ENCODE data around the gene BCAS3. TPM values are rescaled to one million over a fixed set of nuclear protein-coding genes. Genes with fewer than 3 reads are reported as not detected.

The BCAS3 gene
- polyA plus RNA-seq, 1 experiment = 17.5 TPM

GRCh38 chr17:61363601-61364462 lies 686.2 kb downstream of the BCAS3 start:
- ChIA-PET POLR2A (no interaction called here), CTCF (interaction anchor here (2.1 kb wide), 1 partner anchor 26 kb away, joined by 6 read pairs; no protein-coding TSS in a partner anchor)
- Histone ChIP-seq H3K4me3 (ENCODE audit: low read depth, low read length) (no peak overlapping the region), H3K27me3 (ENCODE audit: control insufficient read depth, insufficient read depth, low read length) (no peaks in the 10 kb centered on the region), H3K9me3 (ENCODE audit: control insufficient read depth, insufficient read depth, low read length) (peaks cover 7% of the 10 kb centered on the region; the same call in 1 of the 2 replicates), H3K27ac (ENCODE audit: low read depth, low read length) (no peak overlapping the region)
- TF ChIP-seq CTCF (IDR thresholded peaks at IDR 0.05; ENCODE audit: low read depth, low read length) = no peak
- DNase-seq (ENCODE audit: low read depth, low spot score) = no peak

- DNase-seq (ENCODE audit: low read depth, low spot score) = no peak
- H3K27me3 ChIP-seq (ENCODE audit: control insufficient read depth, insufficient read depth, low read length) = no peaks in the 10 kb centered on the region
- no peak overlapping the region for H3K4me3 ChIP-seq (ENCODE audit: low read depth, low read length)
- ChIA-PET CTCF (interaction anchor here (1.3 kb wide), 1 partner anchor 25 kb away, joined by 4 read pairs; no protein-coding TSS in a partner anchor), POLR2A (no interaction called here)
- peaks cover 7% of the 10 kb centered on the region; the same call in 1 of the 2 replicates for H3K9me3 ChIP-seq (ENCODE audit: control insufficient read depth, insufficient read depth, low read length)
- H3K27ac ChIP-seq (ENCODE audit: low read depth, low read length) = no peak overlapping the region
- TF ChIP-seq CTCF (IDR thresholded peaks at IDR 0.05; ENCODE audit: low read depth, low read length) = no peak
Measured at GRCh38 chr17:61364463-61364846, 686.8 kb downstream of the BCAS3 start.

GRCh38 chr17:61366076-61366714 lies 688.5 kb downstream of the BCAS3 start:
- CTCF ChIA-PET = no interaction called here
- no peak overlapping the region for H3K4me3 ChIP-seq (ENCODE audit: low read depth, low read length)
- no peaks in the 10 kb centered on the region for H3K27me3 ChIP-seq (ENCODE audit: control insufficient read depth, insufficient read depth, low read length)
- no peak overlapping the region for H3K27ac ChIP-seq (ENCODE audit: low read depth, low read length)
- POLR2A ChIA-PET = no interaction called here
- no peak for TF ChIP-seq CTCF (IDR thresholded peaks at IDR 0.05; ENCODE audit: low read depth, low read length)
- peaks cover 7% of the 10 kb centered on the region; the same call in 1 of the 2 replicates for H3K9me3 ChIP-seq (ENCODE audit: control insufficient read depth, insufficient read depth, low read length)
- DNase-seq (ENCODE audit: low read depth, low spot score) = no peak

GRCh38 chr17:61366715-61367413 lies 689.2 kb downstream of the BCAS3 start:
- peaks cover 6% of the 10 kb centered on the region; the same call in 1 of the 2 replicates for H3K9me3 ChIP-seq (ENCODE audit: control insufficient read depth, insufficient read depth, low read length)
- ChIA-PET CTCF (no interaction called here), POLR2A (no interaction called here)
- no peaks in the 10 kb centered on the region for H3K27me3 ChIP-seq (ENCODE audit: control insufficient read depth, insufficient read depth, low read length)
- H3K4me3 ChIP-seq (ENCODE audit: low read depth, low read length) = no peak overlapping the region
- no peak for TF ChIP-seq CTCF (IDR thresholded peaks at IDR 0.05; ENCODE audit: low read depth, low read length)
- no peak for DNase-seq (ENCODE audit: low read depth, low spot score)
- H3K27ac ChIP-seq (ENCODE audit: low read depth, low read length) = no peak overlapping the region
